GM23338 (cell line): ENCODE measurements around the gene COBLL1. TPM values are rescaled to one million over a fixed set of nuclear protein-coding genes. Genes with fewer than 3 reads are reported as not detected.

Source experiments
- ATAC-seq: fragments of 200-7000 bp; cut with Tn5 transposase; 3 replicates; pipeline ENCODE4 v1.9.1; 2020
- DNase-seq: peaks from one replicate; pipeline ENCODE4 v3.0.0-alpha.2; 2015; ENCODE audit warnings: low spot score
- H2AFZ ChIP-seq: fragments of 200-600 bp; sonication (generic); 2 replicates; pipeline ENCODE4 v1.8.0; 2016; ENCODE audit warnings: antibody characterized with exemption, mild to moderate bottlenecking, moderate library complexity
- H3F3A ChIP-seq: fragments of 200-600 bp; sonication (generic); replicated peaks from 2 replicates; pipeline ENCODE4 v1.8.0; 2017; ENCODE audit warnings: antibody characterized with exemption, mixed run types, low read depth
- H3K27ac ChIP-seq: fragments of 200-600 bp; sonication (generic); 2 replicates; pipeline ENCODE4 v1.6.1; 2016; ENCODE audit warnings: low read depth
- H3K27me3 ChIP-seq: fragments of 200-600 bp; sonication (generic); 2 replicates; pipeline ENCODE4 v1.8.0; 2016; ENCODE audit warnings: mild to moderate bottlenecking, mixed run types, moderate library complexity; ENCODE audit not compliant: insufficient read depth
- H3K36me3 ChIP-seq: fragments of 200-600 bp; sonication (generic); 2 replicates; pipeline ENCODE4 v1.8.0; 2016; ENCODE audit warnings: mild to moderate bottlenecking; ENCODE audit not compliant: insufficient read depth
- H3K4me1 ChIP-seq: fragments of 200-600 bp; sonication (generic); 2 replicates; pipeline ENCODE4 v1.8.0; 2016; ENCODE audit warnings: mild to moderate bottlenecking, moderate library complexity; ENCODE audit not compliant: insufficient read depth
- H3K4me2 ChIP-seq: fragments of 200-600 bp; sonication (generic); 2 replicates; pipeline ENCODE4 v1.7.1; 2017; ENCODE audit warnings: mixed run types
- H3K4me3 ChIP-seq: fragments of 200-600 bp; sonication (generic); 2 replicates; pipeline ENCODE4 v1.6.1; 2016; ENCODE audit warnings: mixed run types
- H3K79me2 ChIP-seq: fragments of 200-600 bp; sonication (generic); replicated peaks from 2 replicates; pipeline ENCODE4 v1.8.0; 2017; ENCODE audit warnings: mild to moderate bottlenecking; ENCODE audit not compliant: insufficient read depth
- H3K9me2 ChIP-seq: fragments of 200-600 bp; sonication (generic); 2 replicates; pipeline ENCODE4 v1.8.0; 2017; ENCODE audit not compliant: insufficient read depth
- H4K20me1 ChIP-seq: fragments of 200-600 bp; sonication (generic); replicated peaks from 2 replicates; pipeline ENCODE4 v1.8.0; 2017; ENCODE audit warnings: mild to moderate bottlenecking; ENCODE audit not compliant: insufficient read depth
- H3K27ac Mint-ChIP-seq: 2 replicates; pipeline ENCODE4 v1.8.0; 2020; ENCODE audit warnings: inconsistent platforms, mild to moderate bottlenecking, moderate library complexity, mixed read lengths
- H3K27me3 Mint-ChIP-seq: 3 replicates; pipeline ENCODE4 v1.8.0; 2022; ENCODE audit warnings: low read depth, mild to moderate bottlenecking, moderate library complexity, mixed read lengths, inconsistent platforms; ENCODE audit not compliant: insufficient read depth, poor library complexity
- H3K36me3 Mint-ChIP-seq: 3 replicates; pipeline ENCODE4 v1.8.0; 2021; ENCODE audit warnings: low read depth, mild to moderate bottlenecking, inconsistent platforms, moderate library complexity, mixed read lengths
- H3K4me1 Mint-ChIP-seq: 3 replicates; pipeline ENCODE4 v1.8.0; 2020; ENCODE audit warnings: mild to moderate bottlenecking, inconsistent platforms, mixed read lengths
- H3K4me3 Mint-ChIP-seq: 3 replicates; pipeline ENCODE4 v1.8.0; 2021; ENCODE audit warnings: moderate library complexity, mild to moderate bottlenecking, inconsistent platforms, mixed read lengths
- H3K9me3 Mint-ChIP-seq: 3 replicates; pipeline ENCODE4 v1.8.0; 2020; ENCODE audit warnings: moderate library complexity, mild to moderate bottlenecking, inconsistent platforms, mixed read lengths
- CREB1 ChIP-seq: fragments of 250-450 bp; sonication (Bioruptor Pico); IDR thresholded peaks from 2 replicates; pipeline ENCODE4 v1.5.0; 2020; ENCODE audit warnings: low read depth, mild to moderate bottlenecking, moderate library complexity
- CTCF ChIP-seq, 2 experiments: fragments of 200-600 bp in 1 of 2; sonication (generic) in 1 of 2; conservative IDR thresholded peaks; 2 replicates each; pipeline versions ENCODE4 v1.5.1 to v1.6.1; 2016 to 2017; ENCODE audit warnings: antibody characterized with exemption in 2 of 2, low read depth in 2 of 2, mild to moderate bottlenecking in 2 of 2, moderate library complexity in 1 of 2
- EZH2phosphoT487 ChIP-seq: fragments of 200-600 bp; sonication (generic); IDR thresholded peaks from one replicate; pipeline ENCODE4 v1.8.1; 2018; ENCODE audit warnings: antibody characterized with exemption; ENCODE audit not compliant: unreplicated experiment
- JUNB ChIP-seq: IDR thresholded peaks from one replicate; pipeline ENCODE4 v1.6.1; 2016; ENCODE audit warnings: antibody characterized with exemption; ENCODE audit not compliant: unreplicated experiment
- NANOG ChIP-seq: IDR thresholded peaks from 2 replicates; pipeline ENCODE4 v1.6.1; 2016; ENCODE audit warnings: antibody characterized with exemption, borderline replicate concordance
- POLR2AphosphoS5 ChIP-seq: IDR thresholded peaks from 2 replicates; pipeline ENCODE4 v1.6.1; 2016; ENCODE audit warnings: antibody characterized with exemption, low read depth
- ZNF114 ChIP-seq: fragments of 250-450 bp; sonication (Bioruptor Pico); IDR thresholded peaks from 2 replicates; pipeline ENCODE4 v1.5.0; 2020; ENCODE audit warnings: mild to moderate bottlenecking, moderate library complexity
- ZNF331 ChIP-seq: fragments of 250-450 bp; sonication (Bioruptor Pico); IDR thresholded peaks from 2 replicates; pipeline ENCODE4 v1.5.0; 2020; ENCODE audit warnings: low read depth, mild to moderate bottlenecking, moderate library complexity
- ZNF462 ChIP-seq: fragments of 250-450 bp; sonication (Bioruptor Pico); IDR thresholded peaks from 2 replicates; pipeline ENCODE4 v1.5.0; 2020; ENCODE audit warnings: mild to moderate bottlenecking, moderate library complexity
- polyA plus RNA-seq: library from polyadenylated mRNA; unstranded; fragments of >200 nt; fragmentation: Nextera tagmentation; extraction: Ambion mirVana; gene quantifications from 2 replicates; pipeline ENCODE4 v1.2.1, GENCODE V29; 2016
- total RNA-seq: library from RNA; depleted of rRNA; stranded (reverse); fragments of >200 nt; shearing (Covaris generic); gene quantifications from 2 replicates; pipeline ENCODE4 v1.2.3, GENCODE V29; 2014

Gene COBLL1
- total and polyA plus RNA-seq, 2 experiments from 2014 or later = 2.9 to 7.4 TPM

- TF ChIP-seq ZNF331 (CRISPR knock-in tag) (no peak), POLR2AphosphoS5 (no peak), JUNB (no peak)
Observed at GRCh38 chr2:164797627-164798026, 44.0 kb downstream of the COBLL1 start (continued).

- Histone ChIP-seq H3K36me3 (no peaks in the 10 kb centered on the region), H3K27me3 (no peaks in the 10 kb centered on the region), H3K9me2 (no peaks in the 10 kb centered on the region), H3K4me1 (peaks cover 15% of the 10 kb centered on the region), H4K20me1 (no peaks in the 10 kb centered on the region), H3K27ac (no peak overlapping the region), H3K4me2 (no peak overlapping the region), H2AFZ (no peak overlapping the region), H3K4me3 (no peak overlapping the region), H3F3A (no peaks in the 10 kb centered on the region), H3K79me2 (no peaks in the 10 kb centered on the region)
- no peak for TF ChIP-seq POLR2AphosphoS5
- no peaks in the 10 kb centered on the region for H3K9me3 Mint-ChIP-seq
- H3K36me3 Mint-ChIP-seq = no peaks in the 10 kb centered on the region
- no peak for DNase-seq
- peaks cover 8% of the 10 kb centered on the region; the same call in 2 of the 3 replicates for H3K4me1 Mint-ChIP-seq
- H3K27me3 Mint-ChIP-seq = no peaks in the 10 kb centered on the region
- H3K27ac Mint-ChIP-seq = no peak overlapping the region
- no peak overlapping the region for H3K4me3 Mint-ChIP-seq
- ATAC-seq = no peak
Observed at GRCh38 chr2:164796999-164797398, 44.6 kb downstream of the COBLL1 start.

- Histone ChIP-seq H3K4me2 (no peak overlapping the region), H3F3A (no peaks in the 10 kb centered on the region), H3K4me3 (no peak overlapping the region), H3K27ac (no peak overlapping the region), H3K36me3 (no peaks in the 10 kb centered on the region), H3K9me2 (no peaks in the 10 kb centered on the region), H2AFZ (no peak overlapping the region), H3K27me3 (no peaks in the 10 kb centered on the region), H3K4me1 (peaks cover 15% of the 10 kb centered on the region), H4K20me1 (no peaks in the 10 kb centered on the region), H3K79me2 (no peaks in the 10 kb centered on the region)
- no peak overlapping the region for H3K4me3 Mint-ChIP-seq
- H3K4me1 Mint-ChIP-seq = peaks cover 8% of the 10 kb centered on the region; the same call in 2 of the 3 replicates
- H3K27ac Mint-ChIP-seq = 0 out of 2 replicates have a peak overlapping the region, but pooled peaks have one; percentile 15
- TF ChIP-seq ZNF114 (CRISPR knock-in tag) = no peak
- TF ChIP-seq POLR2AphosphoS5 = no peak
- TF ChIP-seq NANOG = no peak
- TF ChIP-seq JUNB = no peak
- TF ChIP-seq CTCF (conservative IDR thresholded peaks at IDR 0.05; ENCODE audit: low read depth in 2 of 2) = no peak
- no peak for TF ChIP-seq ZNF462
- no peak for TF ChIP-seq CREB1
- TF ChIP-seq EZH2phosphoT487 = no peak
- DNase-seq (no peak), ATAC-seq (no peak)
- H3K9me3 Mint-ChIP-seq = no peaks in the 10 kb centered on the region
- no peaks in the 10 kb centered on the region for H3K36me3 Mint-ChIP-seq
- H3K27me3 Mint-ChIP-seq = no peaks in the 10 kb centered on the region
Observed at GRCh38 chr2:164794432-164795231, 47.0 kb downstream of the COBLL1 start.
